Astrocyte (in vitro differentiated cells and primary cell): ENCODE results near the gene EFNB2.

Source experiments
- CTCF ChIP-seq: IDR thresholded peaks from 2 replicates; pipeline ENCODE4 v1.5.1; 2011; ENCODE audit warnings: low read depth, mild to moderate bottlenecking, inconsistent platforms, low read length, moderate library complexity; ENCODE audit not compliant: insufficient read depth
- EZH2 ChIP-seq: IDR thresholded peaks from 2 replicates; pipeline ENCODE4 v1.6.1; 2012; ENCODE audit warnings: mild to moderate bottlenecking, low read length, inconsistent platforms; ENCODE audit not compliant: insufficient read depth

GRCh38 chr13:106529415-106530170 lies 5.9 kb downstream of the EFNB2 start:
- no peak for TF ChIP-seq CTCF
- TF ChIP-seq EZH2, result no peak
